ENCODE data around the gene GALNT14. TPM values are rescaled to one million over a fixed set of nuclear protein-coding genes. Genes with fewer than 3 reads are reported as not detected.

The GALNT14 gene
- total and polyA plus RNA-seq, 2 of the 8 experiments (the other 6 are each of a cell fraction or from before 2014, with no cell fraction given) = 13.0 to 13.7 TPM

DNA sequence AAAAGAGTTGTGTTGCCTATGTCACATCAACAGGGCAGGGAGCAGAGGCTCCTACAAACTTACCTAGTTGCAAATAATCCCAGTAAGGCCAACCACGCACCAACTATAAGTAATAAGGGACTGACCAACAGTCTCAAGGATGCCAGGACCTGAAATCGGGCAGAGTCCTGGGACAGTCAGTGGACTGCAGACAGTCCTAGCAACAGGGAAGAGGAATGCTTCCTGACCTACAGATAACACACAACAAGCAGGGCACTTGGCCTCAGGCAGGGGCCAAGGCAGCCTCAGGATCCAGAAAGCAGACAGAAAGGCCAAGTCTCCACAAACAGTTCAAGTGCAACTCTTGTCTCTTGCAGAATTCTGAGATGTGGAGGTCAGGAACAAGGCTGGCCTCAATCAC is 56.2 kb downstream of the GALNT14 start:
- no peak for TF ChIP-seq ZNF274 (IDR thresholded peaks at IDR 0.05; ENCODE audit: borderline replicate concordance, extremely low read depth, low read length)
- no peak for TF ChIP-seq RXRA (IDR thresholded peaks at IDR 0.05; ENCODE audit: insufficient read depth, low read depth, low read length)
- TF ChIP-seq SP1 (IDR thresholded peaks at IDR 0.05; ENCODE audit: low read depth, low read length) = no peak
- no peak for TF ChIP-seq CBX5 (IDR thresholded peaks at IDR 0.05; ENCODE audit: low read depth, low read length)
- no peak for TF ChIP-seq RNF2 (IDR thresholded peaks at IDR 0.05; ENCODE audit: borderline replicate concordance, low read depth, low read length, missing control alignments, poor library complexity, severe bottlenecking)
- Histone ChIP-seq H2BK5ac (ENCODE audit: low read depth, low read length) (no peak overlapping the region), H2BK15ac (ENCODE audit: low read length) (no peak overlapping the region), H3K18ac (ENCODE audit: extremely low read depth, low read length) (no peak overlapping the region), H2AK5ac (ENCODE audit: low read depth, low read length) (no peak overlapping the region), H2BK120ac (replicated peaks; ENCODE audit: low read depth, low read length) (no peak overlapping the region), H3K4me3 (ENCODE audit: extremely low read depth in 1 of 4, insufficient read depth in 2 of 4, low read depth in 3 of 4, low read length in 4 of 4) (no peak overlapping the region), H3K27ac (ENCODE audit: low read depth, low read length) (no peak overlapping the region), H3K27me3 (replicated peaks in 1 of 4; ENCODE audit: control insufficient read depth in 3 of 4, extremely low read depth in 1 of 4, insufficient read depth in 3 of 4, low read length in 3 of 4) (no peaks in the 10 kb centered on the region), H4K8ac (ENCODE audit: extremely low read depth, insufficient read depth, low read length) (no peak overlapping the region), H4K20me1 (replicated peaks in 1 of 2; ENCODE audit: control insufficient read depth in 1 of 2, insufficient read depth in 2 of 2, low read length in 2 of 2) (peaks cover 0 to 3% of the 10 kb centered on the region in 2 experiments), H3K36me3 (ENCODE audit: control insufficient read depth in 2 of 4, insufficient read depth in 4 of 4, low read length in 3 of 4) (peaks cover 0 to 2% (median 0%) of the 10 kb centered on the region in 4 experiments; a peak in 1 of 8 replicates), H3K4ac (replicated peaks; ENCODE audit: insufficient read length, low read depth, low read length) (no peak overlapping the region), H3K4me2 (ENCODE audit: insufficient read depth in 1 of 2, low read depth in 2 of 2, low read length in 2 of 2) (no peak overlapping the region), H2BK20ac (ENCODE audit: low read length) (no peak overlapping the region), H3K14ac (ENCODE audit: insufficient read length) (no peak overlapping the region), H2BK12ac (ENCODE audit: low read depth, low read length) (no peak overlapping the region), H3K56ac (replicated peaks; ENCODE audit: insufficient read length, low read depth, low read length) (no peak overlapping the region), H3K9me3 (ENCODE audit: insufficient read depth in 2 of 2, low read depth in 1 of 2, low read length in 1 of 2) (no peaks in the 10 kb centered on the region), H3K79me1 (ENCODE audit: low read depth, low read length) (no peaks in the 10 kb centered on the region), H3K4me1 (replicated peaks in 1 of 4; ENCODE audit: control insufficient read depth in 3 of 4, insufficient read depth in 4 of 4, low read length in 3 of 4) (no peaks in the 10 kb centered on the region), H3K9ac (replicated peaks in 1 of 4; ENCODE audit: extremely low read depth in 1 of 4, low read depth in 3 of 4, low read length in 3 of 4) (no peak overlapping the region), H2AFZ (ENCODE audit: low read length) (no peak overlapping the region), H3K23me2 (ENCODE audit: low read depth, low read length) (no peaks in the 10 kb centered on the region), H4K5ac (ENCODE audit: insufficient read length, low read depth, low read length) (no peak overlapping the region), H3K79me2 (ENCODE audit: control insufficient read depth in 1 of 2, insufficient read depth in 2 of 2, low read length in 2 of 2) (no peaks in the 10 kb centered on the region), H3K23ac (ENCODE audit: insufficient read length) (no peak overlapping the region), H4K91ac (replicated peaks; ENCODE audit: insufficient read length, low read length) (no peak overlapping the region)
- DNase-seq (ENCODE audit: low read depth in 1 of 2, low spot score in 2 of 2) (no peak), FAIRE-seq (no peak)
- 95% methylated on average over 2 of the region's 2 CpGs; no CpG with 5 or more reads in 1 of the 2 experiments for WGBS, 2 experiments (ENCODE audit: extremely low coverage in 1 of 2, insufficient coverage in 1 of 2, insufficient read length in 1 of 2, insufficient replicate concordance in 2 of 2, low coverage in 1 of 2, low lambda C conversion rate in 2 of 2, missing lambda C conversion rate in 1 of 2)
- ChIA-PET POLR2A (ENCODE audit: partially characterized antibody) (no interaction called here), CTCF (ENCODE audit: partially characterized antibody) (interaction anchor here (1.0 to 3.4 kb wide), 3 partner anchors 14 to 368 kb away, joined by 5 to 11 read pairs (median 5); no protein-coding TSS in a partner anchor)

All from H1 (cell line).